GM21423 (cell line): Measurements from ENCODE around the gene SACM1L.
"Not testable (repeated sequence)": the region's sequence is repeated elsewhere in the genome, so short reads cannot be mapped to it uniquely, and the experiment has no call there.

Experiments
- ATAC-seq: cut with Tn5 transposase; IDR thresholded peaks from one replicate; pipeline ENCODE4 v1.9.1; 2021; ENCODE audit warnings: mild to moderate bottlenecking, moderate library complexity; ENCODE audit not compliant: unreplicated experiment

SACM1L gene

GRCh38 chr3:45737234-45737633 is 48.0 kb downstream of the SACM1L start:
- no peak for ATAC-seq

- ATAC-seq, result no peak
Measured at GRCh38 chr3:45739991-45740390, 50.8 kb downstream of the SACM1L start.

- no peak for ATAC-seq
Measured at GRCh38 chr3:45741247-45741646, 52.1 kb downstream of the SACM1L start.

GRCh38 chr3:45741742-45742460 is 52.7 kb downstream of the SACM1L start:
- ATAC-seq, result no peak

- no peak for ATAC-seq
Measured at GRCh38 chr3:45742461-45743089, 53.4 kb downstream of the SACM1L start.

GRCh38 chr3:45746165-45746776 is 57.1 kb downstream of the SACM1L start:
- no peak for ATAC-seq

- no peak for ATAC-seq
Measured at GRCh38 chr3:45746777-45747622, 57.8 kb downstream of the SACM1L start.

GRCh38 chr3:45748068-45748467 is 58.9 kb downstream of the SACM1L start:
- ATAC-seq, result no peak

- ATAC-seq, result not testable (repeated sequence)
Measured at GRCh38 chr3:45749036-45749600, 59.9 kb downstream of the SACM1L start.

- no peak for ATAC-seq
Measured at GRCh38 chr3:45749880-45750279, 60.7 kb downstream of the SACM1L start.

- ATAC-seq, result no peak
Measured at GRCh38 chr3:45751537-45752242, 62.5 kb downstream of the SACM1L start.

GRCh38 chr3:45753095-45753494 is 63.9 kb downstream of the SACM1L start:
- ATAC-seq, result no peak

- ATAC-seq, result no peak
Measured at GRCh38 chr3:45754461-45754860, 65.3 kb downstream of the SACM1L start.

- ATAC-seq, result no peak
Measured at GRCh38 chr3:45756055-45756454, 66.9 kb downstream of the SACM1L start.

GRCh38 chr3:45757141-45757540 is 67.9 kb downstream of the SACM1L start:
- not testable (repeated sequence) for ATAC-seq

- ATAC-seq, result no peak
Measured at GRCh38 chr3:45758871-45759270, 69.7 kb downstream of the SACM1L start.

- ATAC-seq, result no peak
Measured at GRCh38 chr3:45759851-45760250, 70.7 kb downstream of the SACM1L start.

- ATAC-seq, result no peak
Measured at GRCh38 chr3:45760878-45761711, 71.9 kb downstream of the SACM1L start.

- ATAC-seq, result no peak
Measured at GRCh38 chr3:45761831-45762230, 72.6 kb downstream of the SACM1L start.
